Stimulated activated CD4-positive, alpha-beta T cell treated with anti-CD3 and anti-CD28 coated beads, Interleukin-4, amount 100 ng/mL, for 4 hours (primary cell): Measurements from ENCODE around the gene B9D1.

ENCODE experiments used
- DNase-seq, 2 experiments: peaks; one replicate each; pipeline ENCODE4 v3.0.0-alpha.2; 2020

Gene B9D1

GRCh38 chr17:19301274-19301951 lies 61.1 kb downstream of the B9D1 start:
- DNase-seq: no peak

GRCh38 chr17:19299866-19300265 lies 62.7 kb downstream of the B9D1 start:
- no peak for DNase-seq

- no peak for DNase-seq
Measured at GRCh38 chr17:19299214-19299747, 63.2 kb downstream of the B9D1 start.

- no peak for DNase-seq
Measured at GRCh38 chr17:19298569-19299213, 63.8 kb downstream of the B9D1 start.

- DNase-seq: no peak
Measured at GRCh38 chr17:19296786-19297778, 65.4 kb downstream of the B9D1 start.

- no peak for DNase-seq
Measured at GRCh38 chr17:19295473-19296135, 66.9 kb downstream of the B9D1 start.

GRCh38 chr17:19294443-19294842 lies 68.1 kb downstream of the B9D1 start:
- DNase-seq: no peak
